ENCODE results near the gene ITSN2.
"Not testable (repeated sequence)": the region's sequence is repeated elsewhere in the genome, so short reads cannot be mapped to it uniquely, and the experiment has no call there.

ITSN2 gene

GRCh38 chr2:24210723-24211122 is 149.6 kb downstream of the ITSN2 start:
- DNase-seq (ENCODE audit: low spot score), result no peak

GRCh38 chr2:24210106-24210455 is 150.3 kb downstream of the ITSN2 start:
- DNase-seq (ENCODE audit: low spot score), result no peak

GRCh38 chr2:24209389-24210105 is 150.8 kb downstream of the ITSN2 start:
- no peak for DNase-seq (ENCODE audit: low spot score)

GRCh38 chr2:24208490-24208889 is 151.8 kb downstream of the ITSN2 start:
- DNase-seq (ENCODE audit: low spot score), result no peak

- DNase-seq (ENCODE audit: low spot score), result no peak
Measured at GRCh38 chr2:24207359-24207758, 153.0 kb downstream of the ITSN2 start.

- DNase-seq (ENCODE audit: low spot score), result no peak
Measured at GRCh38 chr2:24206714-24207113, 153.6 kb downstream of the ITSN2 start.

GRCh38 chr2:24206242-24206641 is 154.1 kb downstream of the ITSN2 start:
- no peak for DNase-seq (ENCODE audit: low spot score)

- no peak for DNase-seq (ENCODE audit: low spot score)
Measured at GRCh38 chr2:24205131-24205530, 155.2 kb downstream of the ITSN2 start.

- no peak for DNase-seq (ENCODE audit: low spot score)
Measured at GRCh38 chr2:24204505-24204904, 155.8 kb downstream of the ITSN2 start.

- no peak for DNase-seq (ENCODE audit: low spot score)
Measured at GRCh38 chr2:24203787-24204150, 156.6 kb downstream of the ITSN2 start.

- DNase-seq (ENCODE audit: low spot score), result no peak
Measured at GRCh38 chr2:24203029-24203786, 157.1 kb downstream of the ITSN2 start.

- no peak for DNase-seq (ENCODE audit: low spot score)
Measured at GRCh38 chr2:24200799-24201198, 159.5 kb downstream of the ITSN2 start.

GRCh38 chr2:24199968-24200590 is 160.3 kb downstream of the ITSN2 start:
- DNase-seq (ENCODE audit: low spot score), result no peak

GRCh38 chr2:24197213-24197612 is 163.1 kb downstream of the ITSN2 start:
- DNase-seq (ENCODE audit: low spot score), result not testable (repeated sequence)

GRCh38 chr2:24191848-24192247 is 168.5 kb downstream of the ITSN2 start:
- no peak for DNase-seq (ENCODE audit: low spot score)

GRCh38 chr2:24191156-24191555 is 169.2 kb downstream of the ITSN2 start:
- DNase-seq (ENCODE audit: low spot score), result no peak

- no peak for DNase-seq (ENCODE audit: low spot score)
Measured at GRCh38 chr2:24190503-24190902, 169.8 kb downstream of the ITSN2 start.

- no peak for DNase-seq (ENCODE audit: low spot score)
Measured at GRCh38 chr2:24189551-24189950, 170.8 kb downstream of the ITSN2 start.

- DNase-seq (ENCODE audit: low spot score), result no peak
Measured at GRCh38 chr2:24183366-24184069, 176.8 kb downstream of the ITSN2 start.

- DNase-seq (ENCODE audit: low spot score), result no peak
Measured at GRCh38 chr2:24182507-24182906, 177.8 kb downstream of the ITSN2 start.

GRCh38 chr2:24181849-24182248 is 178.5 kb downstream of the ITSN2 start:
- DNase-seq (ENCODE audit: low spot score), result no peak

GRCh38 chr2:24179683-24180082 is 180.7 kb downstream of the ITSN2 start:
- DNase-seq (ENCODE audit: low spot score), result no peak

- DNase-seq (ENCODE audit: low spot score), result no peak
Measured at GRCh38 chr2:24176326-24176725, 184.0 kb downstream of the ITSN2 start.

Data from AG08396 (cell line).